ENCODE data around the gene PIAS3. TPM values are rescaled to one million over a fixed set of nuclear protein-coding genes. Genes with fewer than 3 reads are reported as not detected.

The PIAS3 gene
- total RNA-seq, result 25.8 and 32.3 TPM in 2 replicates

DNA sequence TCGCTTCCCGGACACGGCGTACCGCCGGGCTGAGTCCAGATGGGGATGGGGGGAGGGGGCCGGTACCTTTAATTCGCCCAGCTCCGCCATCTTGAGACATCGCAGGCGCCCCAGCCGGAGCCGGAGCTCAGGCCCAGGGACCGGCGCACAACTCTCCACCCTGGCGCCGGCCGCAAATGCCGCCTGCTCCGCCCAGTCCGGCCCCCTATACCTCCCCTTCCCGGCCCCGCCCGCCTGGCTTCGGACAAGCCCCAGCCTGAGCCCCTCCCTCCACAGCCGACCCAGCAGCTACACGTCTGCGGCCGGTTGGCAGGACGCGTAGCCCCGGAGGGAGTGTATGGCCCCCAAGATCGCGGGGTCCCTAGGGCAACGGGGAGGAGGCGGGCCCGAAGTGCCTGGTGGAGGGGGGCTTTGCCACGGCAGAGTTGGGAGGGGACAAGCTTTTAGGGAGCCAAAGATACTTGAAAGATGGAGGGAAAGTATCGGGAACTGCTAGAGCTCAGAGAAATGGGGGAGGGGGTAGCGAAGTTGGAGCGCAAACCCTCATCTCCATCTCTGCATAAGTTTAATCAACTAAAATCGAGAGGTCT, at the start of gene PIAS3:
PIAS3 (minus strand) TSS at position 181 of the 590 bp plus-strand sequence; CDS start at position 90, 91 bp downstream.

DNA sequence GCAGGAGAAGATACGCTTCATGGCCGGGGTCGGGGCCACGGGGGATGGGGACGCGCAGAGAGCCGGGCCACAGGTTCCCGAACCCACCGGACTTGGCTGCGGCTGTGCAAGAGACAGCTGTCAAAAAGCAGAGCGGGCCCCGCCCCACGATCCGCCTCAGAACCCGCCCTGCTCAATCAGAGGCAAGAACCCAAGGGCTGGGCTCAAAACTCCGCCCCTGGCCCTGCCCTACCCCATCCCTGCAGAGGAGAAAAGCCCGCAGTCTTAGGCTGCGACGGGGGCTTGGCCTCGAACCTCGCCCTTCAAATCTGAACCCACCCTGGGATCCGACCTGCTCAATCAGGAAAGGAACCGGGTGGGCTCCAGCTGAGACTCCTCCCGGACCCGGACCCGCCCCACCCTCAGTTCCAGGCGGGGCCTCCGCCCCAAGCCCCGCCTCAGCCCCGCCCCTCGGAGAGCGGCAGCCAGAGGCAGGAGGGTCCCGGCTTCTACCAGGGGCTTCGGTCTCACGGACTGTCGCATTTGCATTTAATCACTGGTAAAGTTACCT, 26.9 kb upstream of the PIAS3 start, which contains the start of gene ANKRD35:
ANKRD35 (minus strand) TSS at position 129 of the 550 bp plus-strand sequence; CDS start at position 21, 108 bp downstream.

DNA sequence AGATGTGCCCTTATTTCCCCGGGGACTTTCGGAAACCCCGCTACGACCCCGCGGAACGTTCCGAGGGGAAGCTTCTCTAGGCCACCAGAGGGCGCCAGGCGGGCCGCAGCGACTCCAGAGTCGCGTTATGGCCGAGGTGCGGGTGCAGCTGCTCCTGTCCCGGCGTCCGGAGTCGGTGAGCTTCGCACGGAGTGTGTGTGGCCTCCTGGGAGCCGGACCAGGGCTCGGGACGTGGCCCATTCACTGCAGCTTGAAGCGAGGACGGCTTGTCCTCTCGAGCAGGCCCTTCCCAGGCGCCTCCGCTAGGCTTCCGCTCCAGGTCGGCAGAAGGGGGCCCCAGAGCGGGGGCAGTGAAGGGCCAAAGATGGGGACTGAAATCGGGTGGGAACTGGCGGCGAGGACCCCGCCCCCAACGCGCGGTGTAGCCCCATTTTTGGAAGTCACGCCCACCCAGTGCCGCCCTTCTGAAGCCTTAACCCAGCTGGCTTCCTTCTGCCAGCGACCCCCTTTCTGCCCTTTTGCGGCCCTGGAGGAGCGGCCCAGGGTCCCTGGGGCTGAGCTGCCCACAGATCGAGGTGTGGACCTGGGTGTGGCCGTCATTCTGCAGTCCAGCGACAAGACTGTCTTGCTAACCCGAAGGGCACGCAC, 13.2 kb downstream of the PIAS3 start, which contains the start of gene NUDT17:
NUDT17 (plus strand) TSS at position 117 of the 648 bp plus-strand sequence; CDS start at position 128, 11 bp downstream.

DNA sequence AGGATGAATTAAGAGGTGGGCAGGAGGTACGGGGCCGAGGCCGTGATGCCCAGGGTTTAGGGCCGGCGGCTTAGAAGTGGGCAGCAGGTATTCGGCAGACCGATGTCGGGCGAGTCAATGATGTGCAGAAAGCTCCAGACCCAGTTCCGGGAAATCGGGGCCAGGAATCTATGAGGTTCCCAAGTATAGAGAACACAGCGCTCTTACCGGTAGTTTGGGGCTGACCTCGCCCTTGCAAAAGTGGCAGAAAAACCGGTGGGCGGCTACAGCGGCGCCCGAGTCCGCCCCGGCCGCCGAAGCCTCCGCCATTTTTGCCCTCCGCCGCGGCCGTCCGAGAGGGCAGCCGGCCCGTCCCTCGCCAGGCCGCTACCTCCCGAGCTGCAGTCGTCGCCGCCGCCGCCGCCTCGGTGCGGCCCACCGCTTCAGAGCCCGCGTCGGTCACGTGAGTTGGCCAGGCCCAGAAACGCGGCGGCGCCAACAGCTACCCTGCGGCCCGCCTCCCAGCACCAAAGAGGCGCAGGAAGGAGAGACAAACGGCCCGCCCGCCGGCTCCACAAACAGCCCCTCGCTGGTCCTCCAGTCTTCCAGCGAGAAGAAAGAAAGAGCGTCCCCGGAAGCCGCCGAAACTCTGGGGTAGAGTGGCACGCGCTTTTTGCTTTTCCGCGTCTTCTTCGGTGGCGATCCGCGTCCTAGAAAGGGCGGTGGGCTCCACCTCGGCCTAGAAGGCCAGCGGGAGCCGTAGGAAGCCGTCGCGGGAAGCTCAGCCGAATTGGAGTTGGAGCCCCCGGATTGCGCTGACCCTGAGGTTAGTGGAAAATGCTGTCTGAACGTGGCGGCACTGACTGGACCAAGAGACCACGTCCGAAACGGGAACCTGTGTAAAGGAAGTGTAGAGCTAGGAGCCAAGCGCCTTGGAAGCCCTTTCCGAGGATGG, 35.0 kb downstream of the PIAS3 start, which contains the start of the genes POLR3C and RNF115:
POLR3C (plus strand) TSS at position 636 of the 934 bp plus-strand sequence. CDS start 1,577 bp downstream, outside the sequence.
RNF115 (minus strand) TSS at position 531 of the 934 bp plus-strand sequence; CDS start at position 309, 222 bp downstream.

Other genes with a start within 250 kb of the PIAS3 start
- not detected in 2 replicates for gene PDZK1, start 151.7 kb downstream of the PIAS3 start, total RNA-seq
- gene CD160, start 139.6 kb downstream of the PIAS3 start, total RNA-seq, result not detected in 2 replicates
- 6.5 and 6.9 TPM in 2 replicates for gene RNF115, start 35.0 kb downstream of the PIAS3 start, total RNA-seq
- 18.2 and 21.2 TPM in 2 replicates for gene POLR3C, start 34.9 kb downstream of the PIAS3 start, total RNA-seq
- gene NUDT17, start 13.5 kb downstream of the PIAS3 start, total RNA-seq, result 1.3 and 1.6 TPM in 2 replicates
- gene ANKRD35, start 26.8 kb upstream of the PIAS3 start, total RNA-seq, result 1.1 and 1.3 TPM in 2 replicates
- 9.4 and 10.8 TPM in 2 replicates for gene ITGA10, start 51.0 kb upstream of the PIAS3 start, total RNA-seq
- gene PEX11B, start 59.6 kb upstream of the PIAS3 start, total RNA-seq, result 26.4 and 34.8 TPM in 2 replicates
- 89.7 and 102 TPM in 2 replicates for gene RBM8A, start 68.4 kb upstream of the PIAS3 start, total RNA-seq
- gene LIX1L, start 98.9 kb upstream of the PIAS3 start, total RNA-seq, result 27.8 and 33.4 TPM in 2 replicates
- 0.16 and 0.18 TPM in 2 replicates for gene ANKRD34A, start 105.5 kb upstream of the PIAS3 start, total RNA-seq
- gene POLR3GL, start 105.6 kb upstream of the PIAS3 start, total RNA-seq, result 10.1 and 12.5 TPM in 2 replicates
- 302 and 306 TPM in 2 replicates for gene TXNIP, start 137.5 kb upstream of the PIAS3 start, total RNA-seq
- not detected in 2 replicates for gene HJV, start 162.7 kb upstream of the PIAS3 start, total RNA-seq